ENCODE measurements around the gene HMG20A. TPM values are rescaled to one million over a fixed set of nuclear protein-coding genes. Genes with fewer than 3 reads are reported as not detected.

Gene HMG20A
- polyA plus RNA-seq, 3 donors = 11.6 to 26.4 (median 17.7) TPM

DNA sequence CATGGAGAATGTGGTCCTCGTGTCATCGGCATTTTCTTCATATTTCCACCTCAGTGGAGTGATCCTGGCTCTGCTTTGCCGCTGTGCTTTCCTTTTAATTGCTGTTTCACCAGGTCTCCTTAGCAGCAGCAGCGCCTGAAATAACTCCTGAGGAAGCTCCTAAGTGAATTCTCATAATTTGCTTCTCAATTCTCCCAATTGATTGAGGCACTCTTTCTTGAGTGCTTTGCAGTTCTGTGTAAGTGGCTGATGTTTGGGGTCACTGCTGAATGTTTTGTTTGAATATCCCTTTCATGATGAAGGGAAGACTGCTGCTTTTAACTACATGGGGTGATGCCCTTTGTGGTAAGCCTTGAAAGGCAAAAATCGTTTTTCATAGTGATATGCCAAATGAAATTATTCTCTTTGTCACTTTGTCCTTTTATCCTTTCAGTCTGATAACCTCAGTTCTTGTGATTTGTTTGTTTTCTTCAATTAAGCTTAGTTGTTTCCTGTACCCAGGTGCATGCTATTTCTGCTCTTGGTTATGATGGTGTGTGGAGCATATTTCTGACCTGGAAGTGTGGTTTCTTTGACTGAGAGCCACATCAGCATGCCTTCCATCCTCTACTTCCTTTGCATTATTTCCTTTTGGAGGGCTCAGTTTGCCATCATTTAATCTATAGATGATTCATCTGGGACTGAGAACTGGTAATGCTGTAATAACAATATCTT is 36.7 kb downstream of the HMG20A start:
- no peak overlapping the region for H3K9ac ChIP-seq (ENCODE audit: insufficient read depth, low read length, poor library complexity, severe bottlenecking)
- H3K9me3 ChIP-seq (replicated peaks in 1 of 2; ENCODE audit: control insufficient read depth in 1 of 2, insufficient read depth in 1 of 2, low read length in 2 of 2) = no peaks in the 10 kb centered on the region
- intact Hi-C loops (cut with micrococcal nuclease) = no loop called here
- H3K79me2 ChIP-seq (ENCODE audit: insufficient read depth, low read length) = no peaks in the 10 kb centered on the region
- H3K27ac ChIP-seq (ENCODE audit: low read depth in 1 of 2, low read length in 2 of 2) = no peak overlapping the region
- H4K20me1 ChIP-seq (ENCODE audit: insufficient read depth, low read length) = peaks cover 4% of the 10 kb centered on the region
- H3K36me3 Mint-ChIP-seq = peaks cover 28 to 29% of the 10 kb centered on the region in 2 donors
- no peak for DNase-seq
- no peaks in the 10 kb centered on the region for H3K27me3 ChIP-seq (ENCODE audit: control insufficient read depth in 2 of 2, insufficient read depth in 2 of 2, low read length in 2 of 2)
- no peak overlapping the region for H3K27ac Mint-ChIP-seq
- peaks cover 0 to 2% (median 0%) of the 10 kb centered on the region in 3 donors for H3K27me3 Mint-ChIP-seq (ENCODE audit: low read depth in 3 of 3)
- no peak overlapping the region for H3K4me3 ChIP-seq (replicated peaks in 1 of 3; ENCODE audit: low read depth in 2 of 3, low read length in 3 of 3)
- 93% methylated on average over 3 of the region's 5 CpGs for WGBS (ENCODE audit: insufficient coverage)
- H3K4me1 ChIP-seq (ENCODE audit: control insufficient read depth in 1 of 2, insufficient read depth in 2 of 2, low read length in 2 of 2) = no peaks in the 10 kb centered on the region
- no peak overlapping the region for H3K4me2 ChIP-seq (replicated peaks; ENCODE audit: extremely low read depth, low read length, poor library complexity, severe bottlenecking)
- TF ChIP-seq, protein P1, sequence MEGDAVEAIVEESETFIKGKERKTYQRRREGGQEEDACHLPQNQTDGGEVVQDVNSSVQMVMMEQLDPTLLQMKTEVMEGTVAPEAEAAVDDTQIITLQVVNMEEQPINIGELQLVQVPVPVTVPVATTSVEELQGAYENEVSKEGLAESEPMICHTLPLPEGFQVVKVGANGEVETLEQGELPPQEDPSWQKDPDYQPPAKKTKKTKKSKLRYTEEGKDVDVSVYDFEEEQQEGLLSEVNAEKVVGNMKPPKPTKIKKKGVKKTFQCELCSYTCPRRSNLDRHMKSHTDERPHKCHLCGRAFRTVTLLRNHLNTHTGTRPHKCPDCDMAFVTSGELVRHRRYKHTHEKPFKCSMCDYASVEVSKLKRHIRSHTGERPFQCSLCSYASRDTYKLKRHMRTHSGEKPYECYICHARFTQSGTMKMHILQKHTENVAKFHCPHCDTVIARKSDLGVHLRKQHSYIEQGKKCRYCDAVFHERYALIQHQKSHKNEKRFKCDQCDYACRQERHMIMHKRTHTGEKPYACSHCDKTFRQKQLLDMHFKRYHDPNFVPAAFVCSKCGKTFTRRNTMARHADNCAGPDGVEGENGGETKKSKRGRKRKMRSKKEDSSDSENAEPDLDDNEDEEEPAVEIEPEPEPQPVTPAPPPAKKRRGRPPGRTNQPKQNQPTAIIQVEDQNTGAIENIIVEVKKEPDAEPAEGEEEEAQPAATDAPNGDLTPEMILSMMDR (IDR thresholded peaks at IDR 0.05) = no peak
- H3K36me3 ChIP-seq (replicated peaks in 1 of 2; ENCODE audit: control insufficient read depth in 1 of 2, insufficient read depth in 2 of 2, low read length in 2 of 2) = peaks cover 16 to 43% of the 10 kb centered on the region in 2 donors
- no peak overlapping the region for H2AFZ ChIP-seq (ENCODE audit: insufficient read depth, low read depth, low read length, poor library complexity, severe bottlenecking)
- no peaks in the 10 kb centered on the region for H3K9me3 Mint-ChIP-seq
- no peaks in the 10 kb centered on the region for H3K4me1 Mint-ChIP-seq
- H3K4me3 Mint-ChIP-seq = no peak overlapping the region

DNA sequence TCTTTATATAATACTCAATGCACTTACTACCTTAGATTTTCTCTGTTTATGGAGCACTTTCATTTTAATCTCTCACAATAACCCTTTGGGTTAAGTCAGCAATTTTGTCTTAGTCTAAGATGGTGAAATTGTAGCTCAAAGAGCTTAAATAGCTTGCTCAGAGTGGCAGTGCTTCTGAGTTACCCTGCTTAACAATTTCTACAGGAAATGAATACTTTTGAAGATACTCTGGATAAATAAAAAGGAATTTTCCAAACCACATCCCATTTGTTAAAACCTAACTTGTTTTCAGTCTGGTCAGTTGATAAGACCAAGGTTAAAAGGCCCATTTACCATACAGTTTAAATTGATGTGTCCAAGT is 37.2 kb downstream of the HMG20A start:
- Mint-ChIP-seq H3K27ac (no peak overlapping the region), H3K9me3 (no peaks in the 10 kb centered on the region), H3K36me3 (peaks cover 28 to 29% of the 10 kb centered on the region in 2 donors), H3K4me3 (no peak overlapping the region), H3K27me3 (ENCODE audit: low read depth in 3 of 3) (peaks cover 0 to 2% (median 0%) of the 10 kb centered on the region in 3 donors), H3K4me1 (no peaks in the 10 kb centered on the region)
- H4K20me1 ChIP-seq (ENCODE audit: insufficient read depth, low read length) = peaks cover 4% of the 10 kb centered on the region
- no peaks in the 10 kb centered on the region for H3K4me1 ChIP-seq (ENCODE audit: control insufficient read depth in 1 of 2, insufficient read depth in 2 of 2, low read length in 2 of 2)
- no peak overlapping the region for H3K4me3 ChIP-seq (replicated peaks in 1 of 3; ENCODE audit: low read depth in 2 of 3, low read length in 3 of 3)
- H3K79me2 ChIP-seq (ENCODE audit: insufficient read depth, low read length) = no peaks in the 10 kb centered on the region
- H3K9me3 ChIP-seq (replicated peaks in 1 of 2; ENCODE audit: control insufficient read depth in 1 of 2, insufficient read depth in 1 of 2, low read length in 2 of 2) = no peaks in the 10 kb centered on the region
- DNase-seq = no peak
- no peak overlapping the region for H3K4me2 ChIP-seq (replicated peaks; ENCODE audit: extremely low read depth, low read length, poor library complexity, severe bottlenecking)
- intact Hi-C loops (cut with micrococcal nuclease) = no loop called here
- H3K27me3 ChIP-seq (ENCODE audit: control insufficient read depth in 2 of 2, insufficient read depth in 2 of 2, low read length in 2 of 2) = no peaks in the 10 kb centered on the region
- H3K36me3 ChIP-seq (replicated peaks in 1 of 2; ENCODE audit: control insufficient read depth in 1 of 2, insufficient read depth in 2 of 2, low read length in 2 of 2) = peaks cover 18 to 44% of the 10 kb centered on the region in 2 donors
- H3K9ac ChIP-seq (ENCODE audit: insufficient read depth, low read length, poor library complexity, severe bottlenecking) = no peak overlapping the region
- no peak overlapping the region for H3K27ac ChIP-seq (ENCODE audit: low read depth in 1 of 2, low read length in 2 of 2)
- TF ChIP-seq, protein P1 (IDR thresholded peaks at IDR 0.05) = no peak
- H2AFZ ChIP-seq (ENCODE audit: insufficient read depth, low read depth, low read length, poor library complexity, severe bottlenecking) = no peak overlapping the region

All from CD14-positive monocyte (primary cell).